ENCODE results near the gene ZNF367.

DNA sequence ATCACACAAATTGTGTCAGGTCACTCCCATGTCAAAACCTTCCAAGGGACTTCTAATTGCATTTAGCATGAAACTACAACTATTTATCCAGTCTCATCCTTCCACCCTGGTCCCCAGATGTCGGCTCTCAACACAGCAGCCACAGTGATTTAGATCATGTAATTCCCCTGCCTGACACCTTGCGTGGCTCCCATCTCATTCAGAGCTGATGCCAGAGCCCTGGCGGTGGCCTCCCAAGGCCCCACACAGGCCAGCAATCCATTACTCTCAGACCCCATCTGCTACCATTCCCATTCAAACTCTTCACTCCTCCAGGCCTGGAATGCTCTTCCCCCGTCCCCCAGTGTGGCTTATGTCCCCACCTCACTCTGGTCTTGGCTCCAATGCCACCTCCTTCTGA is 37.0 kb downstream of the ZNF367 start:
- TF ChIP-seq, protein P1, sequence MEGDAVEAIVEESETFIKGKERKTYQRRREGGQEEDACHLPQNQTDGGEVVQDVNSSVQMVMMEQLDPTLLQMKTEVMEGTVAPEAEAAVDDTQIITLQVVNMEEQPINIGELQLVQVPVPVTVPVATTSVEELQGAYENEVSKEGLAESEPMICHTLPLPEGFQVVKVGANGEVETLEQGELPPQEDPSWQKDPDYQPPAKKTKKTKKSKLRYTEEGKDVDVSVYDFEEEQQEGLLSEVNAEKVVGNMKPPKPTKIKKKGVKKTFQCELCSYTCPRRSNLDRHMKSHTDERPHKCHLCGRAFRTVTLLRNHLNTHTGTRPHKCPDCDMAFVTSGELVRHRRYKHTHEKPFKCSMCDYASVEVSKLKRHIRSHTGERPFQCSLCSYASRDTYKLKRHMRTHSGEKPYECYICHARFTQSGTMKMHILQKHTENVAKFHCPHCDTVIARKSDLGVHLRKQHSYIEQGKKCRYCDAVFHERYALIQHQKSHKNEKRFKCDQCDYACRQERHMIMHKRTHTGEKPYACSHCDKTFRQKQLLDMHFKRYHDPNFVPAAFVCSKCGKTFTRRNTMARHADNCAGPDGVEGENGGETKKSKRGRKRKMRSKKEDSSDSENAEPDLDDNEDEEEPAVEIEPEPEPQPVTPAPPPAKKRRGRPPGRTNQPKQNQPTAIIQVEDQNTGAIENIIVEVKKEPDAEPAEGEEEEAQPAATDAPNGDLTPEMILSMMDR (IDR thresholded peaks at IDR 0.05) = no peak
- no peak for TF ChIP-seq EP300 (IDR thresholded peaks at IDR 0.05)
